ENCODE data around the gene AGBL4. TPM values are rescaled to one million over a fixed set of nuclear protein-coding genes. Genes with fewer than 3 reads are reported as not detected.

Gene AGBL4
- total and polyA plus RNA-seq, 2 experiments from 2014 or later = not detected

DNA sequence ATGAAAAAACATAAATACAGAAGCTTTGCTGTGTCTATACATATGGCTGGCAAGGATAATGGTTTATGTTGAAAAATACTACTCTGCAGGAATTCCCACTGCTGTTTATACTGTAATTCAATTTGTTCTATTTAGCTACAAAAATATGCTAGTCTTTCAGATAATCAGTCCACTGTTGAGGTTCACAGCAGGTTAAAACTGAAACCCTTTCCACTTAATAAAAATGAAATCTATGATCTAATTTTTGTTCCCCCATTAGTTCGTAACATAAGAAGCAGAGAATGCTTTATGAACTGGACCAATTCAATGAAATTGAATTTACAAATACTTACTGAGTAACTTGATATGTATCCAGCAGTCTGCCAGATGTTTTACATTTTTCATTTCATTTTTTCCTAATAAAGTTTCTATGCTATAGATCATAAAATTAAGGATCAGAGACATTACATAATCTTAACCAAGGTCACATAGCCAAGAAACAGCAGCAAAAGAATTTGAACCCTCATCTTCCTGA lies 887.0 kb downstream of the AGBL4 start:
- H3K4me3 ChIP-seq = no peak overlapping the region
- TF ChIP-seq, protein P1, sequence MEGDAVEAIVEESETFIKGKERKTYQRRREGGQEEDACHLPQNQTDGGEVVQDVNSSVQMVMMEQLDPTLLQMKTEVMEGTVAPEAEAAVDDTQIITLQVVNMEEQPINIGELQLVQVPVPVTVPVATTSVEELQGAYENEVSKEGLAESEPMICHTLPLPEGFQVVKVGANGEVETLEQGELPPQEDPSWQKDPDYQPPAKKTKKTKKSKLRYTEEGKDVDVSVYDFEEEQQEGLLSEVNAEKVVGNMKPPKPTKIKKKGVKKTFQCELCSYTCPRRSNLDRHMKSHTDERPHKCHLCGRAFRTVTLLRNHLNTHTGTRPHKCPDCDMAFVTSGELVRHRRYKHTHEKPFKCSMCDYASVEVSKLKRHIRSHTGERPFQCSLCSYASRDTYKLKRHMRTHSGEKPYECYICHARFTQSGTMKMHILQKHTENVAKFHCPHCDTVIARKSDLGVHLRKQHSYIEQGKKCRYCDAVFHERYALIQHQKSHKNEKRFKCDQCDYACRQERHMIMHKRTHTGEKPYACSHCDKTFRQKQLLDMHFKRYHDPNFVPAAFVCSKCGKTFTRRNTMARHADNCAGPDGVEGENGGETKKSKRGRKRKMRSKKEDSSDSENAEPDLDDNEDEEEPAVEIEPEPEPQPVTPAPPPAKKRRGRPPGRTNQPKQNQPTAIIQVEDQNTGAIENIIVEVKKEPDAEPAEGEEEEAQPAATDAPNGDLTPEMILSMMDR (IDR thresholded peaks at IDR 0.05; ENCODE audit: low read depth, low read length) = no peak
- no peaks in the 10 kb centered on the region for H3K27me3 ChIP-seq
- no peaks in the 10 kb centered on the region for H3K36me3 ChIP-seq
- DNase-seq (ENCODE audit: low read depth in 1 of 2, low spot score in 1 of 2) = no peak
- H3K4me1 ChIP-seq (ENCODE audit: low read depth) = no peaks in the 10 kb centered on the region
- no peaks in the 10 kb centered on the region for H3K9me3 ChIP-seq (ENCODE audit: low read depth)
- no peak overlapping the region for H3K27ac ChIP-seq

DNA sequence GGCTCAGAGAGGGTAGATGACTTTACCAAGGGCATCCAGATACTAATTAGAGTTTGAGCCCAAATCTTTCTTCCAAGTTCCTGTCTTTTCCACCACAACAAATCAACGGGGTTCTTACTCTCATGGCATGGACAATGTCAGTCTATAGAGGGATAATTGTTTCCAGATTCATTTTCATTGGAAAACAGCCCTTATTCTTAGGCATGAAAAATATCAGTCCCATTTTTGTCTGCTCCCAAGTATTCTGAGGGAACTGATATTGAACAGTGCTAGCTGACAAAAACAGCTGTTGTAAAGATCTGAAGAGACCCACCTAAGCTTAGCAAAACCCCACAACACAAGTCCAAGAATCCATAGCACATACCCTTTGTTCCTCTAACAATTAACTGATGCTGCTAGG lies 898.0 kb downstream of the AGBL4 start:
- peaks cover 4% of the 10 kb centered on the region for H3K9me3 ChIP-seq (ENCODE audit: low read depth)
- no peak for DNase-seq (ENCODE audit: low read depth in 1 of 2, low spot score in 1 of 2)
- H3K4me3 ChIP-seq = no peak overlapping the region
- no peaks in the 10 kb centered on the region for H3K27me3 ChIP-seq
- H3K27ac ChIP-seq = no peak overlapping the region
- H3K4me1 ChIP-seq (ENCODE audit: low read depth) = no peaks in the 10 kb centered on the region
- TF ChIP-seq, protein P1 (IDR thresholded peaks at IDR 0.05; ENCODE audit: low read depth, low read length) = no peak
- H3K36me3 ChIP-seq = no peaks in the 10 kb centered on the region

DNA sequence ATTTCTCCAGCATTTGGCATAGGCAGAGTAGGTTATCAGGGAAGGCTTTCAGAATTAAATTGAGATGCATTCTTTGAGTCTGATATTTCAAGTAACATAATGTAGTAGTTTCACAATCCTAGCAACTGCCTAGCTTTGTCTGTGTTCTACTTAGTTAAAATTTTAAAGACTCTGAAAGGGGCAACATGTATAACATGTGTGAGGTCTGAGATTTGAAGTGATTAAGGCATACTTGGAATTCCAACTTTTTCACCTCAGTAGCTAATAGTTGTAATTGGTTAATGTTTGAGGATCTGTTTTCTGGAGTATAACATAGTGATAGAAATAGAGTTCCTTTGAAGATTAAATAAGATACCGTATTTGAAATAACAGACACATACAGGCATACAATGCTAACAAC lies 911.8 kb downstream of the AGBL4 start:
- Histone ChIP-seq H3K27ac (no peak overlapping the region), H3K4me1 (ENCODE audit: low read depth) (no peaks in the 10 kb centered on the region), H3K27me3 (no peaks in the 10 kb centered on the region), H3K36me3 (no peaks in the 10 kb centered on the region), H3K4me3 (no peak overlapping the region), H3K9me3 (ENCODE audit: low read depth) (peaks cover 3% of the 10 kb centered on the region)
- no peak for DNase-seq (ENCODE audit: low read depth in 1 of 2, low spot score in 1 of 2)
- TF ChIP-seq, protein P1 (IDR thresholded peaks at IDR 0.05; ENCODE audit: low read depth, low read length) = no peak

DNA sequence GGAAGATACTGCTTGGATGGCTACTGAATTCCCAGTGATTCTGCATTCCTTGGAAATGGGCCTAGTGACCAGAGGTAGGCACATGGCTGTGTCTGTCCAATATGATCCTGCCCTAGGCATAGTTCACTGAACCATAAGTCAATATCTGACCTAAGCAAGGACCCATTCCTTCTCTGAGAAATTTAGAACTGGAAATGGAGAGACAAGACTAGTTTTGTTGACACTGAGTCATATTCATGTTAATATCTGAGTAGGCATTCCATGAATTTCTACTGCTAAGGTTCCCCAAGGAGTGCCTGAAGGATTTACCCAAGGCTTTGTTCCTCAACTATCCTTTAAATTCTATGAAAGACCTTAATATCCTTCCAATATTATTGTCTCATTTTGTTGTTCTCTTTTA lies 917.3 kb downstream of the AGBL4 start:
- Histone ChIP-seq H3K9me3 (ENCODE audit: low read depth) (no peaks in the 10 kb centered on the region), H3K4me1 (ENCODE audit: low read depth) (no peaks in the 10 kb centered on the region), H3K27ac (no peak overlapping the region), H3K4me3 (no peak overlapping the region), H3K36me3 (no peaks in the 10 kb centered on the region), H3K27me3 (no peaks in the 10 kb centered on the region)
- DNase-seq (ENCODE audit: low read depth in 1 of 2, low spot score in 1 of 2) = no peak
- TF ChIP-seq, protein P1 (IDR thresholded peaks at IDR 0.05; ENCODE audit: low read depth, low read length) = no peak

DNA sequence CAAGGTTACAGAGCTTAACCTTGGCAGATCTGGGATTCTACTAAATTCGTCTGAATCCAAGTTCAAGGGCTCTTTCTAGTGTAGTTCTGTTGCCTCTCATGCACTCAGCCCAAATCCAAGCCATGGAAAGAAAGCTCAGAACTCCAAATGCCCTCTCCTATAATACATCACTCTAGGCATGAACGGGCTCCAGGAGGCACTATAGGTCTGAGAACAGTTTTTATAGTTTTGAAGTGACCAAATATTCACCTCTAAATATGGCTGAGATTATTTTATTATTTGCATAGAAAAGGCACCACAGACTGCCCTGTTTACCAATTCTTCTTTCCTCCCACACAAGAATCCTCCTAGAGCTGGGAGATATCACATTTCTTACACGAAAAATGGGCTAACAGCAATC lies 919.2 kb downstream of the AGBL4 start:
- H3K9me3 ChIP-seq (ENCODE audit: low read depth) = no peaks in the 10 kb centered on the region
- TF ChIP-seq, protein P1 (IDR thresholded peaks at IDR 0.05; ENCODE audit: low read depth, low read length) = no peak

DNA sequence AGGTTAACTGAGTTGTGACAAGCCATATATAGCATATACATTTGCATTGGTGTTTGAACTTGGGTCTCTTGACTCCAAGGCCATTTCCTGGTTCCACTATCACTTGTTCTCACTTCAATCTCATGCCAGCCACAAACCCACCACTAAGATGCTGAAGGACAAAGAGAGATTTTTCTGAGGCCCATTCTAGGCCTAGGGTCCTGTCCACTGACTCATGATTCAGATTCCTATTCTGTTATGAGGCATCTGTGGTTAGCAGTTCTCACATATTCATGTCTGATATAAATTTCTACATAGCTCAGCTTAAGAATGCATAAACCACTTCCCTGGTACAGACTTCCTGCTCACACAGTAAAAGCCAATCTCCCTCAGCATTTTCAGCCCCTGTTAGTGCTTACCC lies 921.0 kb downstream of the AGBL4 start:
- no peak overlapping the region for H3K27ac ChIP-seq
- TF ChIP-seq, protein P1 (IDR thresholded peaks at IDR 0.05; ENCODE audit: low read depth, low read length) = no peak
- no peaks in the 10 kb centered on the region for H3K36me3 ChIP-seq
- H3K4me3 ChIP-seq = no peak overlapping the region
- H3K27me3 ChIP-seq = no peaks in the 10 kb centered on the region
- H3K9me3 ChIP-seq (ENCODE audit: low read depth) = no peaks in the 10 kb centered on the region
- DNase-seq (ENCODE audit: low read depth in 1 of 2, low spot score in 1 of 2) = peak in 1 of 2 donors; percentile 47
- H3K4me1 ChIP-seq (ENCODE audit: low read depth) = no peaks in the 10 kb centered on the region

More for the DNA sequence above, 919.2 kb downstream of the AGBL4 start:
- Histone ChIP-seq H3K36me3 (no peaks in the 10 kb centered on the region), H3K27me3 (no peaks in the 10 kb centered on the region), H3K4me1 (ENCODE audit: low read depth) (no peaks in the 10 kb centered on the region), H3K27ac (no peak overlapping the region), H3K4me3 (no peak overlapping the region)
- DNase-seq (ENCODE audit: low read depth in 1 of 2, low spot score in 1 of 2) = no peak

All from cardiac muscle cell (in vitro differentiated cells and primary cell).